Hepatocyte (in vitro differentiated cells): ENCODE measurements around the gene NMBR. TPM values are rescaled to one million over a fixed set of nuclear protein-coding genes. Genes with fewer than 3 reads are reported as not detected.

Experiments used
- DNase-seq: peaks from one replicate; pipeline ENCODE4 v3.0.0-alpha.2; 2016; ENCODE audit warnings: low spot score
- H2AFZ ChIP-seq: fragments of 200-600 bp; sonication (generic); 2 replicates; pipeline ENCODE4 v1.6.0; 2016; ENCODE audit warnings: antibody characterized with exemption, mild to moderate bottlenecking
- H3K27ac ChIP-seq: fragments of 200-600 bp; sonication (generic); 2 replicates; pipeline ENCODE4 v1.5.1; 2016; ENCODE audit warnings: mild to moderate bottlenecking
- H3K27me3 ChIP-seq: fragments of 200-600 bp; sonication (generic); 2 replicates; pipeline ENCODE4 v1.6.1; 2016
- H3K36me3 ChIP-seq: fragments of 200-600 bp; sonication (generic); replicated peaks from 2 replicates; pipeline ENCODE4 v1.5.1; 2016; ENCODE audit warnings: low read depth; ENCODE audit not compliant: insufficient read depth
- H3K4me1 ChIP-seq: fragments of 200-600 bp; sonication (generic); 2 replicates; pipeline ENCODE4 v1.5.1; 2016; ENCODE audit warnings: mild to moderate bottlenecking, moderate library complexity; ENCODE audit not compliant: insufficient read depth
- H3K4me2 ChIP-seq: fragments of 200-600 bp; sonication (generic); 2 replicates; pipeline ENCODE4 v1.6.0; 2016
- H3K4me3 ChIP-seq: fragments of 200-600 bp; sonication (generic); 2 replicates; pipeline ENCODE4 v1.5.1; 2016; ENCODE audit warnings: mild to moderate bottlenecking
- H3K79me2 ChIP-seq: fragments of 200-600 bp; sonication (generic); 2 replicates; pipeline ENCODE4 v1.6.0; 2017; ENCODE audit warnings: mild to moderate bottlenecking
- H3K9me2 ChIP-seq: fragments of 200-600 bp; sonication (generic); replicated peaks from 2 replicates; pipeline ENCODE4 v1.6.0; 2017; ENCODE audit warnings: mild to moderate bottlenecking; ENCODE audit not compliant: insufficient read depth
- H3K9me3 ChIP-seq: fragments of 200-600 bp; sonication (generic); 2 replicates; pipeline ENCODE4 v1.5.1; 2016; ENCODE audit warnings: low read depth, mild to moderate bottlenecking
- H4K20me1 ChIP-seq: fragments of 200-600 bp; sonication (generic); 2 replicates; pipeline ENCODE4 v1.6.0; 2016; ENCODE audit warnings: mild to moderate bottlenecking; ENCODE audit not compliant: insufficient read depth, poor library complexity, severe bottlenecking
- EZH2 ChIP-seq: fragments of 200-600 bp; sonication (generic); IDR thresholded peaks from 2 replicates; pipeline ENCODE4 v1.6.1; 2016; ENCODE audit warnings: antibody characterized with exemption, mild to moderate bottlenecking, borderline replicate concordance
- EZH2phosphoT487 ChIP-seq: fragments of 200-600 bp; sonication (generic); IDR thresholded peaks from one replicate; pipeline ENCODE4 v1.6.1; 2018; ENCODE audit warnings: antibody characterized with exemption, mild to moderate bottlenecking, low read depth, moderate library complexity; ENCODE audit not compliant: unreplicated experiment, severe bottlenecking
- WGBS: methylation state at CpG from one replicate; pipeline ENCODE4 v1.1.6; 2016; ENCODE audit warnings: low lambda C conversion rate; ENCODE audit errors: missing lambda C conversion rate; 5-methylcytosine and 5-hydroxymethylcytosine counted together
- polyA plus RNA-seq: library from polyadenylated mRNA; unstranded; fragments of >200 nt; fragmentation: Nextera tagmentation; extraction: Ambion mirVana; gene quantifications from 2 replicates; pipeline ENCODE4 v1.2.1, GENCODE V29; 2016
- total RNA-seq: library from RNA; depleted of rRNA; stranded (reverse); fragments of >200 nt; gene quantifications from 2 replicates; pipeline ENCODE4 v1.2.3, GENCODE V29; 2014
- TF ChIP-seq, protein P1 (sequence below): fragments of 200-600 bp; sonication (generic); IDR thresholded peaks from 2 replicates; pipeline ENCODE4 v1.5.1; 2016; ENCODE audit warnings: antibody characterized with exemption, mild to moderate bottlenecking; ENCODE audit not compliant: poor library complexity

The NMBR gene
- total and polyA plus RNA-seq, 2 experiments from 2014 or later, result 0.27 TPM; not detected in 1

DNA sequence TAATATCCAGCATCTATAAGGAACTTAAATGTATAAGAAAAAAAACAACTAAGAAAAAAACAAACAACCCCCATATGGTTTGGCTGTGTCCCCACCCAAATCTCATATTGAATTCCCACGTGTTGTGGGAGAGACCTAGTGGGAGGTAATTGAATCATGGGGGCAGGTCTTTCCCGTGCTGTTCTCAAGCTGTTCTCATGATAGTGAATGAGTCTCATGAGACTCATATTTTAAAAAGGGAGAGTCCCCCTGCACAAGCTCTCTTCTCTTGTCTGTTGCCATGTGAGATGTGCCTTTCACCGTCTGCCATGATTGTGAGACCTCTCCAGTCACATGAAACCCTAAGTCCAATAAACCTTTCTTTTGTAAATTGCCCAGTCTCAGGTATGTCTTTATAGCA, 119.8 kb downstream of the NMBR start:
- Histone ChIP-seq H3K27me3 (no peaks in the 10 kb centered on the region), H3K36me3 (no peaks in the 10 kb centered on the region), H3K9me2 (no peaks in the 10 kb centered on the region), H3K4me3 (no peak overlapping the region), H3K4me2 (no peak overlapping the region), H3K4me1 (no peaks in the 10 kb centered on the region), H3K79me2 (no peaks in the 10 kb centered on the region), H3K9me3 (no peaks in the 10 kb centered on the region), H3K27ac (no peak overlapping the region), H4K20me1 (no peaks in the 10 kb centered on the region), H2AFZ (no peak overlapping the region)
- 92% methylated on average over 3 of the region's 3 CpGs for WGBS
- TF ChIP-seq EZH2phosphoT487 (no peak), EZH2 (no peak)
- TF ChIP-seq, protein P1, sequence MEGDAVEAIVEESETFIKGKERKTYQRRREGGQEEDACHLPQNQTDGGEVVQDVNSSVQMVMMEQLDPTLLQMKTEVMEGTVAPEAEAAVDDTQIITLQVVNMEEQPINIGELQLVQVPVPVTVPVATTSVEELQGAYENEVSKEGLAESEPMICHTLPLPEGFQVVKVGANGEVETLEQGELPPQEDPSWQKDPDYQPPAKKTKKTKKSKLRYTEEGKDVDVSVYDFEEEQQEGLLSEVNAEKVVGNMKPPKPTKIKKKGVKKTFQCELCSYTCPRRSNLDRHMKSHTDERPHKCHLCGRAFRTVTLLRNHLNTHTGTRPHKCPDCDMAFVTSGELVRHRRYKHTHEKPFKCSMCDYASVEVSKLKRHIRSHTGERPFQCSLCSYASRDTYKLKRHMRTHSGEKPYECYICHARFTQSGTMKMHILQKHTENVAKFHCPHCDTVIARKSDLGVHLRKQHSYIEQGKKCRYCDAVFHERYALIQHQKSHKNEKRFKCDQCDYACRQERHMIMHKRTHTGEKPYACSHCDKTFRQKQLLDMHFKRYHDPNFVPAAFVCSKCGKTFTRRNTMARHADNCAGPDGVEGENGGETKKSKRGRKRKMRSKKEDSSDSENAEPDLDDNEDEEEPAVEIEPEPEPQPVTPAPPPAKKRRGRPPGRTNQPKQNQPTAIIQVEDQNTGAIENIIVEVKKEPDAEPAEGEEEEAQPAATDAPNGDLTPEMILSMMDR, result no peak
- DNase-seq, result no peak

DNA sequence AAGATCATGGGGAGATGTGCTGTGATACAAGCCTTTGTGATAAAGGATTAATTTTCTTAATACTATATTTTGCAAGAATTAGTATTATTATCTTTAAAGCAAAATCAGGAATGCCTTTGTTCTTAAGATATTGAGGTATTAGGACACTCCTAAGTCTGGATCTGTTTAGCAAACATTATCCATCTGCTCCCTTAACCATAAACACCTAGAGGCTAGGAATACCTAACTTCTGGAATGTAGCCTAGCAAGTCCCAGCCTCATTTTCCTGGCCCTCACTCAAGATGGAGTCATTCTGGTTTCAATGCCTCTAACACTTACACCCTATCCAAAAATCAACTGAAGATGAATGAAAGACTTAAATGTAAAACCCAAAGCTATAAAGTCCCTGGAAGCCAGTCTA, 120.5 kb downstream of the NMBR start:
- no peak overlapping the region for H2AFZ ChIP-seq

More for the DNA sequence above, 120.5 kb downstream of the NMBR start:
- Histone ChIP-seq H3K9me2 (no peaks in the 10 kb centered on the region), H3K27ac (no peak overlapping the region), H3K4me2 (no peak overlapping the region), H3K27me3 (no peaks in the 10 kb centered on the region), H3K36me3 (no peaks in the 10 kb centered on the region), H3K79me2 (no peaks in the 10 kb centered on the region), H3K9me3 (no peaks in the 10 kb centered on the region), H3K4me3 (no peak overlapping the region), H4K20me1 (no peaks in the 10 kb centered on the region), H3K4me1 (no peaks in the 10 kb centered on the region)
- DNase-seq, result no peak
- TF ChIP-seq EZH2phosphoT487 (no peak), EZH2 (no peak)
- TF ChIP-seq, protein P1, result no peak

Other genes starting within 250 kb of the NMBR start
- not detected in 2 replicates for gene GJE1, start 14.2 kb downstream of the NMBR start, total RNA-seq
- gene GJE1, start 14.2 kb downstream of the NMBR start, polyA plus RNA-seq, result not detected in 2 replicates
- 93.2 and 99.2 TPM in 2 replicates for gene VTA1, start 141 bp upstream of the NMBR start, total RNA-seq
- gene VTA1, start 141 bp upstream of the NMBR start, polyA plus RNA-seq, result 65.7 and 77.6 TPM in 2 replicates
- 59.5 and 92.0 TPM in 2 replicates for gene ADGRG6, start 154.9 kb upstream of the NMBR start, total RNA-seq
- gene ADGRG6, start 154.9 kb upstream of the NMBR start, polyA plus RNA-seq, result 13.9 and 15.0 TPM in 2 replicates